Thymus (tissue), 11 donors: ENCODE results near the gene ARRDC1. TPM values are rescaled to one million over a fixed set of nuclear protein-coding genes. Genes with fewer than 3 reads are reported as not detected.
A peak's percentile ranks its signal among the peaks of the same experiment; 100 is the strongest.
"Not testable (repeated sequence)": the region's sequence is repeated elsewhere in the genome, so short reads cannot be mapped to it uniquely, and the experiment has no call there.

Source experiments
- DNase-seq, 9 donors: peaks; one replicate each; pipeline ENCODE4 v3.0.0-alpha.2; 2013; ENCODE audit warnings: low spot score in 9 of 9, low read depth in 6 of 9, missing footprints in 1 of 9
- H3K27ac ChIP-seq, 2 donors: one replicate each; pipeline ENCODE4 v1.5.1; 2013; ENCODE audit warnings: control low read depth in 1 of 2, low read depth in 1 of 2, low read length in 1 of 2, mild to moderate bottlenecking in 1 of 2, moderate library complexity in 1 of 2
- H3K27me3 ChIP-seq, 2 donors: one replicate each; pipeline ENCODE4 v1.5.1; 2013; ENCODE audit warnings: low read length in 1 of 2; ENCODE audit not compliant: control insufficient read depth in 2 of 2, insufficient read depth in 1 of 2
- H3K36me3 ChIP-seq, 2 donors: one replicate each; pipeline ENCODE4 v1.5.1; 2013; ENCODE audit warnings: low read length in 1 of 2, mild to moderate bottlenecking in 1 of 2, moderate library complexity in 1 of 2; ENCODE audit not compliant: control insufficient read depth in 2 of 2, insufficient read depth in 2 of 2
- H3K4me1 ChIP-seq, 2 donors: one replicate each; pipeline ENCODE4 v1.5.1; 2013; ENCODE audit warnings: low read length in 2 of 2; ENCODE audit not compliant: control insufficient read depth in 2 of 2, insufficient read depth in 2 of 2
- H3K4me3 ChIP-seq, 2 donors: one replicate each; pipeline ENCODE4 v1.5.1; 2013; ENCODE audit warnings: low read length in 2 of 2, control low read depth in 1 of 2, mild to moderate bottlenecking in 1 of 2
- H3K9me3 ChIP-seq, 2 donors: one replicate each; pipeline ENCODE4 v1.5.1; 2013; ENCODE audit warnings: low read length in 1 of 2, mild to moderate bottlenecking in 1 of 2; ENCODE audit not compliant: control insufficient read depth in 2 of 2, insufficient read depth in 1 of 2
- WGBS: extraction: QIAGEN DNeasy Blood & Tissue Kit; methylation state at CpG from one replicate; pipeline ENCODE4 v1.1.7; 2013; 5-methylcytosine and 5-hydroxymethylcytosine counted together
- polyA plus RNA-seq: library from polyadenylated mRNA; stranded (reverse); fragments of 200-250 nt; gene quantifications from one replicate; pipeline ENCODE4 v1.2.3, GENCODE V29; 2013
- total RNA-seq: library from RNA; stranded (reverse); fragments of 120-200 nt; gene quantifications from one replicate; pipeline ENCODE4 v1.2.4, GENCODE V29; 2013
- donor health status: healthy.

The ARRDC1 gene
- total and polyA plus RNA-seq, 2 donors, result 21.3 to 109 TPM

DNA sequence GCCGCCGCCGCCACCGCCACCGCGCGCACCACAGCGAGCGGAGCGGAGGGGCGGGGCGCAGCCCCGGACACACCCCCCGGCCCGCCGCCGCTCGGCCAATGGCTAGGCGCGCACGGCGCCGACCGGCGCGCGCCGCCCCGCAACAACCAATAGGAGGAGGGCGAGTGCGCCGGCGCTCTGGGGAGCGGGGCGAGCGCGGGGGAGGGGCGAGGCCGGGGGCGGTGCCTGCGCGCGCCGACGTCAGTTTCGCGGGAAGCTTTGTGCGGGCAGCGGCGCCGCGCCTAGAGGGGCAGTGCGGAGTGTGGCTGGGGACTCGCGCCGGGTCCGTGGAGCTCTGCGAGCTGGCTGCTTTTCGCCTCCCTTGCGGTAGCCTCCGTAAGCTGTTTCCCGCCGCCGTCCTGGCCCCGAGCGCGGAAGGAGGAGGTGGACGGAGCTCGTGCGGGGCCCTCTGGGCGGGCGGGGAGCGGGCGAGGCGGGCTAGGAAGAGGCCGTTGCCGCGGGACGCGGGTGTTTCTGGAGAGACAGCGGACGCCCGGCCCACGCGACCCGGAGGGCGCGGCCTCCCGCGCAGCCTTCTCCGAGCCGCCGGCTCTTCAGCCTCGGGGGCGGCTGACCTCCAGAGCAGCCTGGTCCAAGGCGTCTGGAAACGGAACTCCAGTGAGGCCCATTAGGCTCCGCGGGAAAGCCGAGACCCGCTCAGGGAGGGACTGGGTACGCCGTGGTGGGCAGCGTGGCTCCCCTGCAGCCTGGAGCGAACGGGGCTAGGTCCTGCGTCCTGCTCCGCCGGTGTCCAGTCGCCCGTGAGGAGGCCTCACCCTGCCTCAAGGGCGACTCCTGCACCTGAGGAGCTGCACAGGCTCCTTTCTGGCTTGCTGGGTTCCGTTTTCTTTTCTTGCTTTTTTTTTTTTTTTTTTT, 14.8 kb upstream of the ARRDC1 start, which contains the start of gene ZMYND19:
TSS of gene ZMYND19 (minus strand) at position 44 of the 915 bp plus-strand sequence. CDS start 249 bp downstream, outside the sequence.
- DNase-seq, result peak; percentile 47 to 93 (median 82)
- WGBS, result 1% methylated on average over 112 of the region's 113 CpGs
- peaks cover 16 to 26% of the 10 kb centered on the region in 2 donors for H3K36me3 ChIP-seq
- peak within 1 kb of the TSS; percentile 66 to 78 for H3K4me3 ChIP-seq
- H3K27me3 ChIP-seq, result peaks cover 0 to 2% of the 10 kb centered on the region in 2 donors
- peaks cover 9 to 27% of the 10 kb centered on the region in 2 donors for H3K4me1 ChIP-seq
- no peaks in the 10 kb centered on the region for H3K9me3 ChIP-seq
- peak within 1 kb of the TSS in 1 of 2 donors; percentile 53 for H3K27ac ChIP-seq

GRCh38 chr9:137592767-137593166, 12.7 kb upstream of the ARRDC1 start:
- no peak overlapping the region for H3K4me3 ChIP-seq
- H3K4me1 ChIP-seq, result peaks cover 9 to 27% of the 10 kb centered on the region in 2 donors
- H3K27me3 ChIP-seq, result peaks cover 0 to 2% of the 10 kb centered on the region in 2 donors
- peaks cover 3 to 10% of the 10 kb centered on the region in 2 donors for H3K36me3 ChIP-seq
- no peak overlapping the region for H3K27ac ChIP-seq
- WGBS, result 92% methylated on average over 7 of the region's 7 CpGs
- H3K9me3 ChIP-seq, result no peaks in the 10 kb centered on the region
- no peak for DNase-seq

GRCh38 chr9:137593176-137593575, 12.3 kb upstream of the ARRDC1 start:
- H3K27ac ChIP-seq, result no peak overlapping the region
- peaks cover 3 to 5% of the 10 kb centered on the region in 2 donors for H3K36me3 ChIP-seq
- WGBS, result 86% methylated on average over 12 of the region's 12 CpGs
- no peaks in the 10 kb centered on the region for H3K9me3 ChIP-seq
- no peak overlapping the region for H3K4me3 ChIP-seq
- peaks cover 9 to 27% of the 10 kb centered on the region in 2 donors for H3K4me1 ChIP-seq
- H3K27me3 ChIP-seq, result peaks cover 0 to 2% of the 10 kb centered on the region in 2 donors
- DNase-seq, result no peak

- not testable (repeated sequence) for DNase-seq
These were observed 8.9 kb upstream of the ARRDC1 start for GRCh38 chr9:137596577-137596976.

DNA sequence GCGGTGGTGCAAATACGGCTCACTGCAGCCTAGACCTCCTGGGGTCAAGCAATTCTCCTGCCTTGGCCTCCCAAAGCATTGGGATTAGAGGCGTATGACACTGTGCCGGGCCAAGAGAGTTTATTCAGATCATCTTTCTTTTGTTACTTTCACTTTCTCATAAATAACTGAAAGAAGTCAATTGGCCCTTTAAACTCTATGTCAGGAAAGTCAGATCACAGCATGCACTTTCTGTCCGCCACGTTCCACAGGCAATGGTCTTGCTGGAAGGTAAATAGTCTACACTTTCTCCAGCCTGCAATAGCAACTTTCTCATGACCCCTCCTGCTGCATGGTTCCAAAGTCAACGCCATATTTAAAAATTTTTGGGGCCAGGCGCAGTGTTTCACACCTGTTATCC, 6.5 kb upstream of the ARRDC1 start:
- Histone ChIP-seq H3K4me3 (no peak overlapping the region), H3K27me3 (peaks cover 0 to 2% of the 10 kb centered on the region in 2 donors), H3K36me3 (no peaks in the 10 kb centered on the region), H3K4me1 (peaks cover 0 to 5% of the 10 kb centered on the region in 2 donors), H3K27ac (no peak overlapping the region), H3K9me3 (no peaks in the 10 kb centered on the region)
- 94% methylated on average over 8 of the region's 8 CpGs for WGBS
- no peak for DNase-seq

More at GRCh38 chr9:137596577-137596976, 8.9 kb upstream of the ARRDC1 start:
- H3K4me1 ChIP-seq, H3K4me3 ChIP-seq, H3K36me3 ChIP-seq, H3K27me3 ChIP-seq, H3K9me3 ChIP-seq, H3K27ac ChIP-seq: not testable (repeated sequence)
- 98% methylated on average over 7 of the region's 7 CpGs for WGBS

GRCh38 chr9:137602661-137603060, 2.8 kb upstream of the ARRDC1 start:
- H3K4me3 ChIP-seq, result no peak overlapping the region
- 17% methylated on average over 3 of the region's 3 CpGs for WGBS
- DNase-seq, result no peak
- peaks cover 11 to 27% of the 10 kb centered on the region in 2 donors for H3K4me1 ChIP-seq
- H3K9me3 ChIP-seq, result peaks cover 0 to 1% of the 10 kb centered on the region in 2 donors
- H3K27ac ChIP-seq, result no peak overlapping the region
- no peaks in the 10 kb centered on the region for H3K36me3 ChIP-seq
- peaks cover 0 to 18% of the 10 kb centered on the region in 2 donors for H3K27me3 ChIP-seq

- Histone ChIP-seq H3K27me3 (peaks cover 0 to 18% of the 10 kb centered on the region in 2 donors), H3K4me3 (no peak overlapping the region), H3K9me3 (peaks cover 0 to 1% of the 10 kb centered on the region in 2 donors), H3K4me1 (peaks cover 11 to 33% of the 10 kb centered on the region in 2 donors), H3K36me3 (no peaks in the 10 kb centered on the region), H3K27ac (no peak overlapping the region)
- WGBS, result 95% methylated on average over 13 of the region's 13 CpGs
- no peak for DNase-seq
These were observed 1.6 kb upstream of the ARRDC1 start for GRCh38 chr9:137603879-137604278.

- Histone ChIP-seq H3K36me3 (no peaks in the 10 kb centered on the region), H3K9me3 (peaks cover 0 to 1% of the 10 kb centered on the region in 2 donors), H3K4me1 (peaks cover 11 to 33% of the 10 kb centered on the region in 2 donors), H3K27me3 (peaks cover 0 to 18% of the 10 kb centered on the region in 2 donors), H3K27ac (no peak overlapping the region), H3K4me3 (peak overlapping the region; percentile 13 to 71)
- WGBS, result 24% methylated on average over 49 of the region's 49 CpGs
- DNase-seq, result peak in 1 of 9 donors; percentile 23
These were observed 970 bp upstream of the ARRDC1 start for GRCh38 chr9:137604345-137605086.
